Panc1 (cell line): Measurements from ENCODE around the gene BICRA. TPM values are rescaled to one million over a fixed set of nuclear protein-coding genes. Genes with fewer than 3 reads are reported as not detected.

Experiments used
- ATAC-seq: fragments of 200-7000 bp; cut with Tn5 transposase; 2 replicates; pipeline ENCODE4 v1.9.1; 2020; ENCODE audit warnings: mild to moderate bottlenecking, moderate library complexity
- BruUV-seq: library from RNA; stranded (reverse); fragments of 400-500 nt; replicated peaks from 2 replicates; lab custom pipeline; 2021; lab: Mats Ljungman, UMichigan
- CTCF ChIA-PET: fragments of 300-600 bp; sonication (Branson Sonifier 250); formaldehyde crosslinking; loops from one replicate; lab custom pipeline; 2022; ENCODE audit warnings: antibody characterized with exemption; lab: Charles Lee
- POLR2A ChIA-PET: fragments of 300-600 bp; sonication (Branson Sonifier 250); formaldehyde crosslinking; loops from one replicate; lab custom pipeline; 2022; ENCODE audit warnings: antibody characterized with exemption; lab: Charles Lee
- DNase-seq: peaks from one replicate; pipeline ENCODE4 v3.0.0-alpha.2; 2010; ENCODE audit warnings: low read depth, low spot score
- H3K27ac ChIP-seq: 2 replicates; pipeline ENCODE4 v1.5.1; 2011; ENCODE audit warnings: mild to moderate bottlenecking, low read length, inconsistent platforms
- H3K27me3 ChIP-seq: fragments of 200-500 bp; sonication (Bioruptor generic); 2 replicates; pipeline ENCODE4 v1.6.0; 2014; ENCODE audit warnings: low read length, inconsistent platforms; ENCODE audit not compliant: control insufficient read depth, insufficient read depth
- H3K36me3 ChIP-seq: fragments of 200-500 bp; sonication (Bioruptor generic); 2 replicates; pipeline ENCODE4 v1.5.1; 2014; ENCODE audit warnings: inconsistent platforms, mild to moderate bottlenecking, low read length, moderate library complexity; ENCODE audit not compliant: control insufficient read depth, insufficient read depth
- H3K4me1 ChIP-seq: 2 replicates; pipeline ENCODE4 v1.5.1; 2011; ENCODE audit warnings: inconsistent platforms, mild to moderate bottlenecking, low read length, moderate library complexity; ENCODE audit not compliant: control insufficient read depth, insufficient read depth
- H3K4me3 ChIP-seq, 2 experiments: 2 replicates each; pipeline ENCODE4 v1.5.1; 2011 to 2012; ENCODE audit warnings: low read depth in 2 of 2, low read length in 2 of 2, mild to moderate bottlenecking in 2 of 2, inconsistent platforms in 1 of 2, moderate library complexity in 1 of 2
- H3K9me3 ChIP-seq: fragments of 200-500 bp; sonication (Bioruptor generic); 2 replicates; pipeline ENCODE4 v1.5.1; 2014; ENCODE audit warnings: low read depth, mild to moderate bottlenecking, inconsistent platforms, low read length, moderate library complexity; ENCODE audit not compliant: control insufficient read depth, insufficient read depth
- CTCF ChIP-seq: fragments of 450-650 bp; IDR thresholded peaks from 2 replicates; pipeline ENCODE4 v1.5.1; 2017; ENCODE audit warnings: mild to moderate bottlenecking
- POLR2AphosphoS5 ChIP-seq: IDR thresholded peaks from 2 replicates; pipeline ENCODE4 v1.6.1; 2012; ENCODE audit warnings: mild to moderate bottlenecking, low read depth, low read length, moderate library complexity
- REST ChIP-seq, 2 experiments: IDR thresholded peaks; 2 replicates each; pipeline ENCODE4 v1.6.1; 2011 to 2012; ENCODE audit warnings: low read depth in 2 of 2, control low read depth in 1 of 2, low read length in 1 of 2, mild to moderate bottlenecking in 1 of 2, moderate library complexity in 1 of 2; ENCODE audit not compliant: insufficient read depth in 1 of 2
- SIN3A ChIP-seq: IDR thresholded peaks from 2 replicates; pipeline ENCODE4 v1.6.1; 2012; ENCODE audit warnings: low read depth, mild to moderate bottlenecking, low read length, moderate library complexity, borderline replicate concordance; ENCODE audit not compliant: insufficient read depth
- TCF7L2 ChIP-seq: IDR thresholded peaks from 2 replicates; pipeline ENCODE4 v1.6.1; 2011; ENCODE audit warnings: mild to moderate bottlenecking, low read depth, low read length, inconsistent platforms
- in situ Hi-C: cut with HindIII; loops from 2 replicates; pipeline ENCODE4 v1.10.0; 2016; ENCODE audit warnings: low sequenced_read_pairs, low pct_unique_long_range_greater_than_20kb
- intact Hi-C: fragments of 100-400 bp; cut with micrococcal nuclease; formaldehyde crosslinking; loops from one replicate; pipeline ENCODE4 v1.10.0; 2022; ENCODE audit not compliant: unreplicated experiment
- total RNA-seq: library from RNA; stranded (reverse); gene quantifications from one replicate; pipeline ENCODE4 v1.2.1, GENCODE V29; 2021; ENCODE audit not compliant: unreplicated experiment

The BICRA gene
- total RNA-seq, 1 experiment from 2014 or later: 13.7 TPM

DNA sequence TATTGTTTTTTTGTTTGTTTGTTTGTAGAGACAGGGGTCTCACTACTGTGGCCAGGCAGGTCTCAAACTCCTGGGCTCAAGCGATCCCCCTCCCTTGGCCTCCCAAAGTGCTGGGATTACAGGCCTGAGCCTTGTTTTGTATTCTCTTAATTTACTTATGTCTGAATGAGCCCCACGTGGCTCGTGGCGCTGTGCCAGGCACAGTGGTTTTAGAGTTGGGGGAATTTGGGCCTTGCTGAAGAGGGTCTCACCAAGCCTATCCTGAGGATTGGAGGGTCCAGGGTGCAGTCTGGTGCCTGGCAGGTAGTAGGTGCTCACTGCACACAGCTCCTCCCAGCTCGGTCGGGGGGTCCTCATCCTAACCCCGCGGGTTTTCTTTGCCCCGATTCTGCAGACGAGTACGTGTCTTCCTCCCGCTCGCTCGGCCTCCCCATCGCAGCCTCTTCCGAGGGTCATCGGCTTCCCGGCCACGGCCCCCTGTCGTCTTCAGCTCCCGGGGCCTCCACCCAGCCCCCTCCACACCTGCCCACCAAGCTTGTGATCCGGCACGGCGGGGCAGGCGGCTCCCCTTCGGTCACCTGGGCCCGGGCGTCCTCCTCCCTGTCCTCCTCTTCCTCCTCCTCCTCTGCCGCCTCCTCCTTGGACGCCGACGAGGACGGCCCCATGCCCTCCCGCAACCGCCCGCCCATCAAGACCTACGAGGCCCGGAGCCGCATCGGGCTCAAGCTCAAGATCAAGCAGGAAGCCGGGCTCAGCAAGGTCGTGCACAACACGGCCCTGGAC is 92.2 kb downstream of the BICRA start:
- no peaks in the 10 kb centered on the region for H3K36me3 ChIP-seq
- no TSS peak for BruUV-seq

More for the DNA sequence above, 92.2 kb downstream of the BICRA start:
- no peak for ATAC-seq
- no peak overlapping the region for H3K27ac ChIP-seq
- no peaks in the 10 kb centered on the region for H3K4me1 ChIP-seq
- intact Hi-C loops (no loop called here), in situ Hi-C loops (no loop called here)
- DNase-seq: no peak
- no peak overlapping the region for H3K4me3 ChIP-seq
- POLR2A ChIA-PET: no interaction called here
- H3K9me3 ChIP-seq: no peaks in the 10 kb centered on the region
- CTCF ChIA-PET: interaction anchor here (0.6 to 1.2 kb wide), 2 partner anchors 12 to 352 kb away, joined by 4 to 5 read pairs; partner anchors contain the start of gene DHX34
- TF ChIP-seq POLR2AphosphoS5 (no peak), CTCF (no peak), TCF7L2 (no peak), REST (IDR thresholded peaks at IDR 0.05; ENCODE audit: insufficient read depth in 1 of 2, low read depth in 2 of 2, low read length in 1 of 2) (no peak), SIN3A (no peak)
- H3K27me3 ChIP-seq: no peaks in the 10 kb centered on the region
